T-helper 2 cell (primary cell): ENCODE results near the gene WDR48.

ENCODE experiments used
- DNase-seq, 5 experiments: peaks; one replicate each; pipeline versions ENCODE4 v3.0.0 to v3.0.0-alpha.2; 2012 to 2022

WDR48 gene

GRCh38 chr3:39064646-39065045, 12.8 kb downstream of the WDR48 start:
- DNase-seq, result no peak

GRCh38 chr3:39065197-39065596, 13.4 kb downstream of the WDR48 start:
- DNase-seq, result peak in 1 of 5 experiments; percentile 64

GRCh38 chr3:39067286-39067685, 15.5 kb downstream of the WDR48 start:
- DNase-seq, result no peak

GRCh38 chr3:39068556-39068955, 16.7 kb downstream of the WDR48 start:
- no peak for DNase-seq

DNA sequence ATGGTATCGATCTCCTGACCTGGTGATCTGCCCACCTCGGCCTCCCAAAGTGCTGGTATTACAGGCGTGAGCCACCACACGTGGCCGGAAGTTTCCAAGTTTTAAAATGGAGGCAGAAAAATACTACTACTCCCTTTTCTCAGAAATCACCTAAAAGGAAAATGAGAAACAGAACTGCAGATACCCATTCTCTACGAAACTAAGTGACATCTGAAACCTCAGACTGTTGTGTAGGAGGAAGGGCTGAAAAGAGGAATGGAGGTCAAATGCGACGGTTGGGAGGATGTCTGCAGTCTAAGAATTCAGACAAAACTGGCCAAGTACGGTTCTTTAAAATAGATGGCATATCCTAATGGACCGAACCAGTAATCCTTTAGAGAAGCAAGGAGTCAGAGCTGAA, 24.1 kb downstream of the WDR48 start:
- no peak for DNase-seq

DNA sequence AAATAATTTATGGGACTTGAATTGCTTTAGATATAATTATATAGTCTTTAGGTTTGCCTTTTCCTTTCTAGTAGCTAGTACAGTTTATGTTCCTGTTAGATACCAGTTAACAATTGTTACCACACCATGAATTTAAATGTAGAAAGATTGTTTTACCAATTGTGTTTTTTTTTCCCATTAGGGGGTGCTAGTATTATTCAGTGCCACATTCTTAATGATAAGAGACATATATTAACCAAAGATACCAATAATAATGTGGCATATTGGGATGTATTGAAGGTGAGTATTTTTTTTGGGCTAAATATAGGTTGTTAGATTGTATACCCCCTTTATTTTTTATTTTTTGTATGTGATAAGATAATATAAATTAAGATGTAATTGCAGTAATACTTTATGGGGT, 27.7 kb downstream of the WDR48 start:
- DNase-seq, result no peak

DNA sequence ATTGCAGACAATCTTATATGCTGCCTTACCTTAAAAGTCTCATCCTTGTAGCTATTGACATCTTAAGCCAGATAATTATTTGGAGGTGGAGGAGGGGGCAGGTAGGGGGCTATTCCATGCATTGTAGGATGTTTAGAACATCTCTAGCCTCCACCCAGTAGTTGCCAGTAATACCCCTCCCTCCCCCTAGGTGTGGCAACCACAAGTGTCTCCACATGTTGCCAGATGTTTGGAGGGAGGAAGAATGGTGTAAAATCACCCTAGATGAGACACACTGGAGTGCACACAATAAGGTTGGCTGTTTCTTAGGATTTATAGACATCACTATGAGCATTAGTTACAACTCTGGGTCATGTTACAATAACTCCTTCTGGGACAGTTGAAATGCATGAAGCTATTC, 28.2 kb downstream of the WDR48 start:
- DNase-seq, result no peak

DNA sequence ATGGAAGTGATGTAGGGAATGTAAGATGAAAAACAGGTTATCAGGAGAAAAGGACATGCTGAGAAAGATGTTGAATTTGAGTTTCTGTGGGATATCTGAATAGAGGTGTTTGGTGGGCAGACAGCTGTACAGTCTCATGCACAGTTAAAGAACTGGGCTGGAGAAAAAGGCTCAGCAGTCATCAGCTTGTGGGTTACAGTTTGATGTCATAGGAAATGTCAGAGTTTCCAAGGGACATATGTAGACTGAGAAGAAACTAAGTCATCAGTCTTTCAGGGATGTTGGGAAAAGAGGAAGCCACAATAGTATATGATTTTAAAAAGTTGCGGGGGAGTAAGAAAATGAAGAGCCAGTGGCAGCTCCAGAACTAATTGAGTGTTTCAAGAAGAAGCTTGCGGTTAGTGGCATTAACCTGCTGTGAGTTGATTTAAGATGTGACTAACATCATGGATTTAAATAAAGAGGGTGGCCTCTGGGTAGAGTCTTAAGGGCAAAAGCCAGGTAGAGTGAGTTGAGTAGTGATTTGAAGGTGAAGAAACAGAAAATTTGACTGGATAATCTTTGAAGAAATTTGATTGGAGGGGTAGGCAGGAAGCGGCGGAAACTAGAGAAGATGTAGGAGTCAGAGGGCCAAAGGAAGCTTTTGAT, 31.0 kb downstream of the WDR48 start:
- DNase-seq, result no peak

- DNase-seq, result no peak
Observed at GRCh38 chr3:39086144-39086543, 34.3 kb downstream of the WDR48 start.

GRCh38 chr3:39088456-39088855, 36.6 kb downstream of the WDR48 start:
- no peak for DNase-seq

DNA sequence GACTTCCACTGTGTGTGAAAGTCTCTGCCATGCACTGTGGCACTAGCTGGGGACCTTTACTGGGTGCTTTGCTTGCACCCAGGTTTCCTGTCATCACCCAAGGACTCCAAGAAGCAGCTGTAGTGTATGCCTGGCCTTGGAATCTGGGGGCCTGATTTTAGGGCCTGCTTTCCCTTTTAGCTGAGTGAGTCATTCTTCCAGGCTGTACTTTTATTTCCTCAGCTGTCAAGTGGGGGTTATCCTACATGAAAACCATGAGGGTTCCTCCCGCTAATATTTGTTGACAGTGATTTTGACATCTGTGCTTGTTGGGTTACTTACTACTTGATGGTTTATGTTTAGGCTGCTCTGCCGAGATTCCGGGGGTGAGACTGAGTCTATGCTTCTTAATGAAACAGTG, 37.1 kb downstream of the WDR48 start:
- no peak for DNase-seq

GRCh38 chr3:39090922-39091321, 39.1 kb downstream of the WDR48 start:
- peak in 1 of 5 experiments; percentile 42 for DNase-seq

GRCh38 chr3:39094851-39095677, 43.2 kb downstream of the WDR48 start:
- no peak for DNase-seq

DNA sequence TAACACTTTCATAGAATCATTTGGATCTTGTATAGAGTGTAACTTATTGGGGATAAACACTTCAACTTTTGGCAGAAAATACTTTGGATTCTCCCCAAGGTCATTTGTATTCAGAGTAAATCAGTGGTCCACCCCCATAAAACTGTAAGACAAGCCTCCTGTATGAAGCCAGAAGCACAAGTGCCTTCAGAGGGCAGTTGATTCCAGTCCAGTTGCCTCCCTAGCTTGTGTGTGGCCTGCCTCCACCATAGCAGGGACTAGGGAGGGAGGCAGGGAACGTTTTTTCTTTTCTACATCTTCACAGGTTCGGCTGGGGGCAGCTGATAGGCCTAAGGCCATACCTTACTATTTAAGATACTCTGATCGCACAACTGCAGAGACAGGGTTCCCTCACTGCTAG, 44.0 kb downstream of the WDR48 start:
- no peak for DNase-seq

GRCh38 chr3:39096775-39097174, 45.0 kb downstream of the WDR48 start:
- no peak for DNase-seq

- DNase-seq, result no peak
Observed at GRCh38 chr3:39097716-39098472, 46.1 kb downstream of the WDR48 start.

- DNase-seq, result no peak
Observed at GRCh38 chr3:39098473-39099000, 46.7 kb downstream of the WDR48 start.

DNA sequence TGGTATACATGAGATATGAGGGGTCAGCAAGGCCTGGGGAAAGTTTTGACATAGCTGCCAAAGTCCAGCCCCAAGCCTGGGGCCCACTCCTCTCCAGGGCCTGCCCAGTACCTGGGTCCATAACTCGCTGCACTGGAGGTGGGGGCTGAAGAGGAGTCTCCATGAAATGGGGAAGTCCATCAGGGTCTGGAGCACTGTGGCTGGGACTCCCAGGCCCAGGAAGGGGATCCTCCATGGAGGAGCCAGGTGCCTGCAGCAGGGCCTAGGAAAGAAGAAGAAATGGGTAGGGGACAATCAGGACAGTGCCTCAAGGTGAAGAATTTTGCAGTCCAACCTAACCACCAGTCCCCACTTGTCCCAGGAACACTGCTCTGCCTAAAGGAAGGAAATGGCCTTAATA, 47.4 kb downstream of the WDR48 start:
- no peak for DNase-seq

DNA sequence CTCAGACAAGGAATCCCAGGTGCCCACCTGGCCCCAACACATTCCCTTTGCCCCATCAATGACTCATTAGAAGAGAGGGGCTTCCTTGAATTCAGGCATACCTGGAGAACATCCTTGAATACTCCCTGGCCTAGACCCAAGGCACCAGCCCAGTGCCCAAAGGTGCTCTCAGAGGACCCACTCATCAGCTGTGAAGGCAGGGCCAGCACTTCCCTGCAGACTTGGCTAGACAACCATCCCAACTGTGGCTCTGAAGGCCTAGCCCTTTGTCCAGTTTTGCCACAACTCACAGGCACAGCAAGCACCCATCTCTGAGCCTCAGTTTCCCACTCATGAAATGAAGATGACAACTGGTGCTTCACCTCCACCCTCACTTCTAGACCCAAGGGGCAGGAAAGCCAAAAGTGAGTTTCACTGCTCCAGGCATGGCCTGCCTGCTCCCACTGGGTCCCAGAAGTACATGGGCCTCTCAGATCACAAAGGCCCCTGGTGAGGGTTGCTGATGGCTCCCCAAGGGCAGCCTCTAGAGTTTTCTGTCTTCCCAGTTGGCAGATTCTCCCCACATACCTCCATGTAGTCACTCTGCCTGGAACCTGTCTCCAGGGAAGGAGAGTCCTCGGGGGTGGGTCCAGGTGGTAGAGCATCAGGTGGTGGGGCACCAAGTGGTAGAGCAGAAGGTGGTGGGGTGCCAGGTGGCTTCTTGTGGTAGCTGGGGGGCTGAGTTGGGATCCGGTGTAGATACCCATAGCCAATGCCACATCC, 48.1 kb downstream of the WDR48 start:
- no peak for DNase-seq

GRCh38 chr3:39100500-39100886, 48.7 kb downstream of the WDR48 start:
- no peak for DNase-seq

DNA sequence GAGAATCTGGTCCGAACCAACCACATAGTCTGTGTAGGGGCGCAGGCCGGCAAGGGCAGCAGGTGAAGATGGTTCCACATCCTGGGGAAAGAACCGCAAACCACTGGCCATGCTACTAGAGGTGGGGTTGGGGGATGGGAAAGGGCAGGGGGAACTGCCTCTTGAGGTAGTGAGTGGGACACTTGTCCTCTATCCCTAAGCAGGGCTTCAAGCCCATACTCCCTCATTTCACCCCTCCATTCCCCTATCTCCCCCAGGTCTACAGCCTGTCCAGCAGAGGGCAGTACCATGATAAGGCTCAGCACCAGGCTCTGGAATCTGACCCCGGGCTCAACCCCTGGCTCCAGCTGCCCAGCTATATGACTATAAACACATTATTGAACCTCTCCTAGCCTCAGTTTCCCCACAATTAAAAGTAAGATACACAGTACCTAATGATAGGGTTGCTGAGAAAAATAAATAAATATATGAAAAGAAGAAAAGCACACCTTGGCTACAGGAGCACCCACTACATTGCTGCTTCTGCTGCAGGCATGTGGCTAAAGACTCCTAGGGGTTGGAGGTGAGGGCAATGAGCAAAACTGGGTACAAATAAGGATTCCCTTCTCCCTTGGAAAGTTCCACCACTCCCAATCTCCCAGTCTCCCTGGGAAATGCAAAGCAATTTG, 49.3 kb downstream of the WDR48 start:
- peak in 3 of 5 experiments; percentile 23 to 61 (median 28) for DNase-seq
